Mesothelial cell of epicardium (in vitro differentiated cells): Measurements from ENCODE around the gene TRANK1. TPM values are rescaled to one million over a fixed set of nuclear protein-coding genes. Genes with fewer than 3 reads are reported as not detected.
"Not testable (repeated sequence)": the region's sequence is repeated elsewhere in the genome, so short reads cannot be mapped to it uniquely, and the experiment has no call there.

ENCODE experiments used
- DNase-seq, 2 experiments: peaks; one replicate each; pipeline ENCODE4 v3.0.0; 2021; ENCODE audit warnings: low spot score in 2 of 2; ENCODE audit not compliant: unreplicated experiment in 2 of 2
- H3K27ac Mint-ChIP-seq: 2 replicates; pipeline ENCODE4 v1.8.0; 2021; ENCODE audit warnings: mixed read lengths
- H3K27me3 Mint-ChIP-seq: 2 replicates; pipeline ENCODE4 v1.8.0; 2021; ENCODE audit warnings: low read depth, mixed read lengths
- H3K36me3 Mint-ChIP-seq: 2 replicates; pipeline ENCODE4 v1.8.0; 2021; ENCODE audit warnings: mixed read lengths
- H3K4me1 Mint-ChIP-seq: 2 replicates; pipeline ENCODE4 v1.8.0; 2021; ENCODE audit warnings: mixed read lengths
- H3K4me3 Mint-ChIP-seq: 2 replicates; pipeline ENCODE4 v1.8.0; 2021; ENCODE audit warnings: mild to moderate bottlenecking, moderate library complexity, mixed read lengths
- H3K9me3 Mint-ChIP-seq: 2 replicates; pipeline ENCODE4 v1.8.0; 2021; ENCODE audit warnings: mixed read lengths
- total RNA-seq: library from RNA; stranded (reverse); gene quantifications from 3 replicates; pipeline ENCODE4 v1.2.1, GENCODE V29; 2021
- TF ChIP-seq, protein P1 (sequence below): fragments of 200-600 bp; sonication (generic); IDR thresholded peaks from one replicate; pipeline ENCODE4 v1.5.0; 2021; ENCODE audit warnings: antibody characterized with exemption; ENCODE audit not compliant: unreplicated experiment

The TRANK1 gene
- total RNA-seq, 1 donor from 2014 or later, result 76.8 TPM

DNA sequence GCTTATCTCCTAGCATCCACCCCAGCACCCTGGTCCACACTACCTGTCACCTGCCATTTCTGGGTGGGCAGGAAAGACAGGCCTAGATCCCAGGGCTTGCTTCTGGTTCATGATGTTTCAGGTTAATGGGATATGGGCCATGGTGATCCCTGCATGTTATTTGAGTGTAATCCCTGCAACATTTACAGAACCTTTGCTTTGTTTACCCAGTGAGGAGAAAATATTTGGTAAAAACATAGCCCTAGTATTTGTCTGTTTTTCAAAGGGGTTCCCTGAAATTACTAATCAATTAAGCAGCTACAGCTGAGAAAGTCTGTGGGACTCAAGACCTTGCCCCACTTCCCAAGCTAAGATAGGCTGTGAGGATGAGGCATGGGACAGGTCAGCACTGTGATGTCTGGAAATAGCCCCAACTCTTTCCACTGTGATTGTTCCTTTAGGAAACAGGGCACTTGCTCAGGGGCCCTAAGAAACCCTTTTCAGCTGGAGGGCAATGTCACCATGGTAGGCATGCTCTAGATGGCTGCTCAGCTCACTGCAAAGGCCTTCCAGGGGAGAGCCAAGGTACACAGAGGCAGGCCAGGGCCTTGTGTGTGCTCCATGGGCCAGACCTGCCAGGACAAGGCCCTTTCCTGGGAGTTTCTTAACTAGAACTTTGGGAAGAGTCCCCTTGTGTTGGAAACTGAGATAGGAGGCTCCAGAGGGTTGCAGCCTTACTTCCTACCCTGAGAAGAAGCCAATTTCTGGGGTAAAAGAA is 11.1 kb downstream of the TRANK1 start:
- Mint-ChIP-seq H3K9me3 (no peaks in the 10 kb centered on the region), H3K27me3 (no peaks in the 10 kb centered on the region), H3K27ac (peak overlapping the region; percentile 93), H3K4me1 (peaks cover 50% of the 10 kb centered on the region), H3K4me3 (no peak overlapping the region), H3K36me3 (peaks cover 6% of the 10 kb centered on the region)
- TF ChIP-seq, protein P1, sequence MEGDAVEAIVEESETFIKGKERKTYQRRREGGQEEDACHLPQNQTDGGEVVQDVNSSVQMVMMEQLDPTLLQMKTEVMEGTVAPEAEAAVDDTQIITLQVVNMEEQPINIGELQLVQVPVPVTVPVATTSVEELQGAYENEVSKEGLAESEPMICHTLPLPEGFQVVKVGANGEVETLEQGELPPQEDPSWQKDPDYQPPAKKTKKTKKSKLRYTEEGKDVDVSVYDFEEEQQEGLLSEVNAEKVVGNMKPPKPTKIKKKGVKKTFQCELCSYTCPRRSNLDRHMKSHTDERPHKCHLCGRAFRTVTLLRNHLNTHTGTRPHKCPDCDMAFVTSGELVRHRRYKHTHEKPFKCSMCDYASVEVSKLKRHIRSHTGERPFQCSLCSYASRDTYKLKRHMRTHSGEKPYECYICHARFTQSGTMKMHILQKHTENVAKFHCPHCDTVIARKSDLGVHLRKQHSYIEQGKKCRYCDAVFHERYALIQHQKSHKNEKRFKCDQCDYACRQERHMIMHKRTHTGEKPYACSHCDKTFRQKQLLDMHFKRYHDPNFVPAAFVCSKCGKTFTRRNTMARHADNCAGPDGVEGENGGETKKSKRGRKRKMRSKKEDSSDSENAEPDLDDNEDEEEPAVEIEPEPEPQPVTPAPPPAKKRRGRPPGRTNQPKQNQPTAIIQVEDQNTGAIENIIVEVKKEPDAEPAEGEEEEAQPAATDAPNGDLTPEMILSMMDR, result no peak
- DNase-seq, result no peak

DNA sequence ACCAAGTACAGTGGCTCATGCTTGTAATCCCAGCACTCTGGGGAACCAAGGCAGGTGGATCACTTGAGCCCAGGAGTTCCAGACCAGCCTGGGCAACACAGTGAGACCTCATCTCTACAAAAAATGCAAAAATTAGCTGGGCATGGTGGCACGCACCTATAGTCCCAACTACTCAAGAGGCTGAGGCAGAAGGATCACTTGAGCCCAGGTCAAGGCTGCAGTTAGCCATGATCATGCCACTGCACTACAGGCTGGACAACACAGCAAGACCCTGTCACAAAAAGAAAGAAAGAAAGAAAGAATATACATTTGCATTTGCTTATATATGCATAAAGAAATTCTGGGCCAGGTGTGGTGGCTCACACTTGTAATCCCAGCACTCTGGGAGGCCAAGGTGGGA is 13.4 kb downstream of the TRANK1 start:
- not testable (repeated sequence) for H3K27me3 Mint-ChIP-seq, H3K4me3 Mint-ChIP-seq, H3K9me3 Mint-ChIP-seq, H3K36me3 Mint-ChIP-seq, DNase-seq
- Mint-ChIP-seq H3K27ac (peak overlapping the region; percentile 93), H3K4me1 (peaks cover 58% of the 10 kb centered on the region)

DNA sequence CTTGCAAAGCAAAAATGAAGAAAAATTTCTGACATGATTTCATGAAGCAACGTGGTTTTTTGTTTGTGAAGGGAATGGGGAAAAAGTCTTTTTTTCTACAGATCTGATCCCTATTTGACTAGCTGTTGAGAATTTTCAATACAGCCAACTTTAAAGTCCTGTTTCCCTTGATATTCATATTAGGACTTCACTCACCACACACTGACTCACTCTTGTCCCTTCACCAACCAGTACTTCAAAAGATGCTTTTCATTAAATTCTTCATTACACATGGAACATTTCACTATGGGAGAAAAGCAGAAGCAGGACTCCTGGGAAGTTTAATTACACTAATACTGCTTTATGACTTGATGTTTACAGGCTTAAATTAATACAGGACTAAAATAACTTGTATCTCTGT is 16.6 kb downstream of the TRANK1 start:
- Mint-ChIP-seq H3K27me3 (no peaks in the 10 kb centered on the region), H3K27ac (peak overlapping the region; percentile 85)
- TF ChIP-seq, protein P1, result no peak

DNA sequence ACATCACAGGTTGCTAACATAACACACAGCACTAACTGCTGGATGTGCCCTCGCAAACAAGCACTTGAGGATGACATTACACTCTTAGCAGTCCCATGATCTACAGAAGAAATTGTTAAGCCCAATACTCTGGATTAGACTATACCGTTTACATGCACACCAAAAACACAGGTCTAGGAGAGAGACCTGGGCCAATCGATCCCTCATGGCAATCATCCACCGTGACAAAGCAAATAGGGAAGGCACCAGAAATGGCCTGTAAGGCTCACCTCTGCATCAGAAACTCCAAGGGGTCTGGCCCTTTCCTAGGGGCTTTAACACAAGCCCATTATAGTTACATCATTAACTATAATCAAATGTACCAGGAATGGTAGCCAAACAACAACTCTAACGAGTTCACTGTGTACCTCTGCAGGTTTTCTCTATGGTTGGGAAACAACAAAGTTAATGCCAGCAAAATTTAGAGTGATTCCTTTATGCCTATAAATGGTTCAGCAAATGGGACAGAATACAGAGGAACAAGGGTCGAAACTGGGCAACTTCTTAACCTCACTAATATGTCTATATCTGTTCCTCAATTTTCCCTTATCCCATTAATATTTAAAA is 18.5 kb downstream of the TRANK1 start:
- TF ChIP-seq, protein P1, result no peak
- H3K4me1 Mint-ChIP-seq, result peaks cover 63% of the 10 kb centered on the region
- no peaks in the 10 kb centered on the region for H3K27me3 Mint-ChIP-seq
- H3K9me3 Mint-ChIP-seq, result peaks cover 1% of the 10 kb centered on the region
- no peak for DNase-seq
- no peak overlapping the region for H3K4me3 Mint-ChIP-seq
- peaks cover 12% of the 10 kb centered on the region for H3K36me3 Mint-ChIP-seq
- peak overlapping the region; percentile 86 for H3K27ac Mint-ChIP-seq

More for the DNA sequence above, 16.6 kb downstream of the TRANK1 start:
- Mint-ChIP-seq H3K4me3 (no peak overlapping the region), H3K9me3 (no peaks in the 10 kb centered on the region), H3K36me3 (peaks cover 6% of the 10 kb centered on the region), H3K4me1 (peaks cover 68% of the 10 kb centered on the region)
- no peak for DNase-seq

DNA sequence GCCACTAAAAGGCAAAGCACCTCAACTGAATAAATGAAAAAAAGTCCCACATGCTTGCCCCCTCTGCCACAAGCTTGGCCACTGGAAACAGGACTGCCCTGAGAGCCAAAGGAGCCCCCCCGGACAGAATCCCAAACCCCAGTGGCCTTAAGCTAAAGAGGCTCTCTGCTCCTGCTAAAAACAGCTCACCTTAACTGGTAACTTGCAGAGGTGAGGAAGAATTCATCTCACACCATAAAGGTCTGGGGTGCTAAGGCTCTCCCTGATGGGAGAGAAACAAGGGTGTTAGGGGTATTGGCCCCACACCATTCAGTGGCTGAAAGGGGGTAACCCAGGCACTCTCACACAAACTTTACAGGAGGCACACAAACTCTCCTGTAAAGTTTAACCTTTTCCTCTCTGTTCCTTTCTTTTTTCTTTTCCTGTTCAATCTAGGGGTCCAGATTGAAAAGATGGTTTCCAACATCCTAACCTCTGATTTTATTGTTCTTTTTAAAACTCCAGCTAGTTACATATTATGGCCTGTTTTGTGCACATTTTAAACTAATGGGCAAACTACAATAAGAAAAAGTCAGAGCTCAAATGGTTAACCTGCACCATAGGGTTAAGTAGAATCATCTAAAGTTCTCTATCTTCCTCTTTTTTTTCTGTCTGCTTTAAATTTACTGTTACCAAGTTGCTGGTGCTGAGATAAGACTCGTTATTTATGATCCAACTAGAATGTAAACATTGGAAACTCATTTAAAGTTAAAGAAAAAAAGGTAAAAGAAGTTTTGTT is 19.9 kb downstream of the TRANK1 start:
- DNase-seq, result no peak
- Mint-ChIP-seq H3K4me1 (peaks cover 55% of the 10 kb centered on the region), H3K27me3 (no peaks in the 10 kb centered on the region), H3K4me3 (peak overlapping the region; percentile 70), H3K36me3 (peaks cover 23% of the 10 kb centered on the region), H3K9me3 (peaks cover 12% of the 10 kb centered on the region), H3K27ac (peak overlapping the region; percentile 86)
- TF ChIP-seq, protein P1, result no peak
